CMK (cell line): ENCODE results near the gene ELK4.

Experiments
- DNase-seq: peaks from one replicate; pipeline ENCODE4 v3.0.0-alpha.2; 2010; ENCODE audit warnings: low read depth

Gene ELK4

DNA sequence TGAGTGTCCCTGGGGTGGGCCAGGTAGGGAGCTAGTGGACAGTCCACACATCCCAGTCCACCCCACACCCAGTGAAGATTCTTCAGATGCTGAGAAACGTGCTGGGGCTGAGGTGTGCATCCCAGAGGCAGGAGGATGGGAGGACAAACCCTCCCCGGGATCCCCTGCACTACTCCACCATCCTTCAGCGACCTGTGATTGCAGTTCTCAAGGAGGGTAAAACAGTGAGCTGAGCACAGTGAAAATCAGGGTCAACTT is 51.0 kb downstream of the ELK4 start:
- no peak for DNase-seq

DNA sequence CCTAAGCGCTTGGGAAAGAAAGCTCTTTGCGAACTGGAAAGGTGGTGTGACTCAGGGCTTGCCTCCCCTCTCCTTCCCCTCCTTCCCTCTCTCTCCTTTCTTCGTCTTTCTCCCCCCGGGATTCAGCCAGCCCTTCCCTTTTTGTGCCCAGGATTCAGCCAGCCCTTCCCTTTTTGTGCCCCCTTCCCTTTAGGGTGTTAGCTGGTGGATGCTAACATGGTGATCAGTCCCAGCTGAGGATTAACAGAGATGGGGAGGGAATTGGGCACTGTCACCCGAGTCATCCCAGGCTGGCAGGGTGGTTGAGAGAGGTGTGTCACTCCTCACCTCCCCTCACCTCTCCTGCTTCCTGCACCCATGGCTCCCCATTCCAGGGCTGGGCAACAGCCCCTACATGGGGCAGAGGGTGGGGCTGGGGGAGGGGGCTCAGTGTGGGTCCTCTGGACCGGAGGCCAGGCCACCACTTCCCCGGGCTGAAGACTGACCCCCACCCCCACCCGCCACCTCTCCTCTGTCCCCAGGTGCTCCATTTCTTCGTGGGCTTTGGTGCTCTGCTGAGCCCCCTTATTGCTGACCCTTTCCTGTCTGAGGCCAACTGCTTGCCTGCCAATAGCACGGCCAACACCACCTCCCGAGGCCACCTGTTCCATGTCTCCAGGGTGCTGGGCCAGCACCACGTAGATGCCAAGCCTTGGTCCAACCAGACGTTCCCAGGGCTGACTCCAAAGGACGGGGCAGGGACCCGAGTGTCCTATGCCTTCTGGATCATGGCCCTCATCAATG is 51.5 kb downstream of the ELK4 start:
- DNase-seq, result no peak

- no peak for DNase-seq
Observed at GRCh38 chr1:205579711-205580110, 52.1 kb downstream of the ELK4 start.

DNA sequence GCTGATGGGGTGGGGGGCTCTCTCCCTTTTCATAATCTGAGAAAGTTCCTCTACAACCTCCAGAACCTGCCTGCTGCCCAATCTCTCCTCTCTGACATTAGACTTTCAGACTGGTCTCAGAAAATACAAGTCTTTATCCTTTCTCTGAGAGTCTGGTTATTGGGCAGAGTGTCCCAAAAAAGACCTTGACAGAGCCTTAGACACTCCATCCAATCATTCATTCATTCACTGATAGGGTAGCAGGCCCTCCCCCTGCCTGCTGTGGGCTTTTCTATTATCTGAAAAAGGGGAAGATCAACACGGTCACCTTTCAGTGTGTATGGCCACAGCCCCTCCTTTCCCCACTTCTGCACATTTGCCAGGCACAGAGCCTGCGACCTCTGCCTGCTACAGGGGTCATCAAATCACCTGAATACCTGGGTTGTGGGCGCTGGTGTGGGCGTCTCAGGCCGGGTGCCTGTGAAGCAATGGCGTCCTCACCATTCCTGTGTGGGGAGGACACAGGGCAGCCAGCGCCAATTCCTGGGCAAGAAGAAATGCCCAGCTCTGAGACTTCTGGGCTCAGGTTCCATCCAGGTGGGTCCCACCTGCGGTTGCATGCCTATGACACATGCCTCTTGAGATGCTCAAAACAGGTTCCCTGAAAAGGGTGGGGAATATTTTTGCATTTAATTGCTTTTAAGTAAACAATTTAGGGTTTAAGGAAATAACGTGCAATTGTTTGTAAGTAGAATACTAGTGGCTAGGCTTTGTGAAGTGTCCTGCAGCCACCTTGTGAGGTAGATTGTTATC is 52.8 kb downstream of the ELK4 start:
- no peak for DNase-seq

GRCh38 chr1:205577874-205578658 is 53.7 kb downstream of the ELK4 start:
- DNase-seq, result no peak

DNA sequence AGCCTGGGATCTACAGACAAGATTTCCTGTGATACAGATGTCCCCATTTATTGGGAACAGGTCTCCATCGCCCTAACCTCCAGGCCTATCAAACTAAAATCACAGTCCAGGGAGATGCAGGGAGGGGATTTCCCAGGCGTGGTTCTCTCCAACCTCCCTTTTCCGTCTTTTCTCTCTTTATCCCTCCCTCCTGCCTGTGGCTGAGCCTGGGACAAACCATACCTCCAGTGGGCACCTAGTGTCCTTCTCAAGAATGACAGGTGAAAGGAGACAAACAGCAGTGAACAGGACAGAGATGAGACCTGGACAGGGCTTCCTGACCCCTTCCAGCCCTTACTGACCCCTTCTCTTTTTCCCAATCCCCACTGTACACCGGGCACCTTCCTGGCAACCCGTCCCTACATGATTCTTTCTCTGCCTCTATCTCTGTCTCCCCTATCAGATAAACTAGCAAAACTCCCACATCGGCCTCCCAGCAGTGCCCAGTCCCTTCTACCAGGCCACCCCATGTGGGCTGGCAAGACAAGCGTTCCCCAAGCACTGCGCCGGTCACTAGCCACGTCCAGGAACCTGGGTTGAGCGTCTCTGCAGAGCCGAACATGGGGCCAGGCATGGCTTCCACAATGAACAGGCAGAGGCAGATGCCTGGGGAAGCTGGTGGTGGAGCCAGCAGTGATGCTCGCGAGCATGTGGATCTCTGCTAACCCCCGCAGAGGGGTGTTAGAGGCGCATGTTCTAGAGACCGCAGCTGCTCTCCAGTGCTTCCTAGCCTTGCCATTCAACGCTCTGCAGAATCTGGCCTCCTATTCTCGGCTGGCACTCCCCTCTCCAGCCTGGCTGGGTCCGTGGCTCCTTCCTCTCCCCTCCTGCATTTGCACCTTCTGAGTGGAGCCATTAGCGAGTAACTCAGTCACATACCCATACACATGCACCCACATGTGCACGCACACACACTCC is 54.7 kb downstream of the ELK4 start:
- DNase-seq, result no peak

DNA sequence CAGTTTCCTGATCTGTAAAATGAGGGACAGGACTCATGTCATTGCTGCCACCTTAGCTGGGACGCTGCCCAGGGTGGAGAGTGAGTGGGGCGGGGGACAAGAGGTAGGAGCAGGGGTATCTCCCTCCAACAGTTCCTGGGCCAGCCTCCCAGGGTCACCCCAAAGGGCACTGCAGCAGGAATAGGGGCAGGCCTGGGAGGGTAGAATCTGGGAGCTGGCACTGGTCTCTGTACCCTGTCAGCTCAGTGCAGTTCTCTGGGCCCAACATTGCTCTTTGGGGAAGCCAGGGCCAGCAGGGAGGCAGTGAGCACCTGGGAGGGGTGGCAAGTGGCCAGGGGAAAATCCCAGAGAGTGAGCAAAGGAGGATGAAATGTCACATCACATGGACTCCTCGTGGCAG is 55.8 kb downstream of the ELK4 start:
- no peak for DNase-seq

GRCh38 chr1:205575294-205575885 is 56.4 kb downstream of the ELK4 start:
- no peak for DNase-seq

DNA sequence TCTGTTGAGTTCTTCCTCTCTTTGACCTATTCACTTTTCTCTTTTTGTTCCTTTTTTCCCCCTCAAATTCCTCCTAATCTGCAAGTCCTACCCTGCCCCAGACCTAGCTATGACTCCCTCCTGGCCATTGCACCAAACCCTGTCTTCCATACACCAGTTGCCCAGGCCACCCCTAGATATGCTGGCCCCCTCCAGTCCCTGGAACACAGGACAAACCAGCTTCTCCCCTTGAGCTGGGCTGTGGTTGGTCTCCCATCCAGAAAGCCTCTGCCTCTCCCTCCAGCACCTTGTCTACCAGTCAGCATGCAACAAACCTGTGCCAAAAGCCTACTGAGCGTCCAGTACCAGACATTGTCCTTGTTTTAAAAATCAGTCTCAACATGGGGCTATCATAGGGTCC is 59.4 kb downstream of the ELK4 start:
- no peak for DNase-seq

DNA sequence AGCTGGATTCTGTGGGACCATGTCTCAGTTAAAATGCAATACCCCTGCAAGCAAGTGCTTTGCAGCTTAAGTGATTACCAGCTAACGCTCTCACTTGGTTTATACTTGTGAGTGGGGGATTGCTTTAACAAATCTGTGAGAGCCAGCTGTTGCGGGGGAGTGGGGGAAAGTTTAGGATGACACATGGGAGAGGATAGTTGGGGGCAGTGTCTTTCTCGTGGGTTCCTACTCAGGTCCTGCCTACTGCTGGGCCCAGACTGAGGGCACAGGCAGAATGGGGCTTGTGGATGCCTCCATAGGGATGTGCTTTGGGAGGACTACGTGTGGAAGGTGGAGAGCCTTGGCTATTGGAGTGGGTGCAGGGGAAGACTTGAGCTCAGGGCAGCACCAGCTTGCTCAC is 60.1 kb downstream of the ELK4 start:
- no peak for DNase-seq

DNA sequence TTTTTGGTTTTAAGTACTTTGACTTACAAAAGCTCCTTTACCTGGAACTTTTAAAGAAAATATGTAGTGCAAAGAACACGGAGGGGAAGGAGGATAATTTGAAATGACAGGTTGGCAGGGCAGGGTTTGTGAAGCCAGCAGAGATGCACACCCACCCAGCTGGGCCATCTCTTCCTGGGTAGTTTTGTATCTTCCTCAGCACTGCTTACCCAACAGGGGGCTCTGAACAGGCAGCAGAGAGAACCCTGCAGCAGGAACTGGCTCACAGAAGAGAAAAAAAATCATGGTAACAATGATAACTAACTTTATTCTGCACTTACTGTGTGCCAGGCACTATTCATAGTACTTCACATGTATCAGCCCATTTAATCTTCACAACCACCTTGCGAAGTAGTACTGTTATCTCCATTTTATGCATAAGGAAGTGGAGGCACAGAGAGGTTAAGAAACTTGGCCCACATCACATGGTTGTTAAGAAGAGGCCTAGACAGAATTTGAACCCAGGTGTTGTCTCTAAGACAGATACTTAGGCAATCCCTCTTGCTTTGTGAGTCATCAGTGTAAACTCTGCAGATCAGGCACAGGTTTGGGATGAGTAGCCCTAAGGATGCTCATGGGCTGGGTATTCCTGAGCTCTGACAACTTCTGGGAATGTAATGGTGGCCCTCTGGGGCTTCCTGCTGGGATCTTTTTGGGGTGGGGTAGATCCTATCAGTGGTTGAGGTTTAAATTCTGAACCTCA is 60.8 kb downstream of the ELK4 start:
- DNase-seq, result no peak

DNA sequence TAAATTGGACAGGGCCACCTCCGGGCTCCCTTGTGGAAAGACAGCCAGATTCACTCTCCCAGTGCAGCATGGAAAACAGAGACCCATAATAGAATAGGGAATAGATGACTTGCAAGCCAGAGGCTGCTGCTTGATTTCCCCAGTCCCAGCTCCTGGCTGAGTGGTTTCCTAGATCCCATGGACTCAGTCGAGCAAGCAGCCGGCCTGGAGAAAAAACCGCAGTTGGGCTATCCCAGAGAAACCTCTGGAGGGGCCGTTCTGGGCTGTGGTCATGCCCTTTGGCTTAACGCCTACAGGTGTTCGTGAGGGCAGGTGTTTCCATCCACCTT is 61.7 kb downstream of the ELK4 start:
- no peak for DNase-seq

DNA sequence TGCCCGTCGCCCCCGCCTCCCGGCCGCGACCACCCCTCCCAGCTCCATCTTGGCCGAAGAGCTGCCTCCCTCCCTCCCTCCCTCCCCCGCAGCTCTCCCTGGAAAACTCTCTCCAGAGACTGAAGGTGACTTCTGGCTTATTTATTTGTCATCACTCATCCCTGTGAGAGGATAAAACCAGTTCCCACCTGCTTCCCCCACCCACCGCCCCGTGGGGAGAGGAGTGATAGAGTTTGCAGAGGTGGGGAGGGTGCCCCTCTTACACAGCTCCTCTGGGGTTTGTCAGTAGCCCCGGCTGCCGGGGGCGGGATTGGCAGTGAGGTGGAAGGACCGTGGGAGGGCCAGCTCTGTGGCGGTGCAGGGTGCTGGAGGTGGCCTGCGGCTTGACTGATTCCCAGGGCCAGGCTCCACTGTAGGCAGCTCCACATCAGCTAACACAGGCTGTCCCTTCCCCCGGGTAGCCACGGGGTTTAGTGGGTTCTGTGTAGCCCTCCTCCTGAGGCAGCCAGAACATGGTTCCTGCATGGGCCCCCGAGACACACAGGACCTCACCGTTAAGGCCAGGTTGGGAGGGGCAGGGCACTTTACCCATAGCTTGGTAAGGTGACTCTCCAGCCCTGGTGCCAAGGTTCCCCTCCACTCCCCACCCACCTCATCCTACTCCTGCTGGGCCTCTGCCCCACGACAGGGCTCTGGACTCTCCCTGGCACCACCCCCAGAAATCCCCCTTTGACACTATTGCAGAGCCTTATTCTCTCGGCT is 62.2 kb downstream of the ELK4 start:
- DNase-seq, result no peak

DNA sequence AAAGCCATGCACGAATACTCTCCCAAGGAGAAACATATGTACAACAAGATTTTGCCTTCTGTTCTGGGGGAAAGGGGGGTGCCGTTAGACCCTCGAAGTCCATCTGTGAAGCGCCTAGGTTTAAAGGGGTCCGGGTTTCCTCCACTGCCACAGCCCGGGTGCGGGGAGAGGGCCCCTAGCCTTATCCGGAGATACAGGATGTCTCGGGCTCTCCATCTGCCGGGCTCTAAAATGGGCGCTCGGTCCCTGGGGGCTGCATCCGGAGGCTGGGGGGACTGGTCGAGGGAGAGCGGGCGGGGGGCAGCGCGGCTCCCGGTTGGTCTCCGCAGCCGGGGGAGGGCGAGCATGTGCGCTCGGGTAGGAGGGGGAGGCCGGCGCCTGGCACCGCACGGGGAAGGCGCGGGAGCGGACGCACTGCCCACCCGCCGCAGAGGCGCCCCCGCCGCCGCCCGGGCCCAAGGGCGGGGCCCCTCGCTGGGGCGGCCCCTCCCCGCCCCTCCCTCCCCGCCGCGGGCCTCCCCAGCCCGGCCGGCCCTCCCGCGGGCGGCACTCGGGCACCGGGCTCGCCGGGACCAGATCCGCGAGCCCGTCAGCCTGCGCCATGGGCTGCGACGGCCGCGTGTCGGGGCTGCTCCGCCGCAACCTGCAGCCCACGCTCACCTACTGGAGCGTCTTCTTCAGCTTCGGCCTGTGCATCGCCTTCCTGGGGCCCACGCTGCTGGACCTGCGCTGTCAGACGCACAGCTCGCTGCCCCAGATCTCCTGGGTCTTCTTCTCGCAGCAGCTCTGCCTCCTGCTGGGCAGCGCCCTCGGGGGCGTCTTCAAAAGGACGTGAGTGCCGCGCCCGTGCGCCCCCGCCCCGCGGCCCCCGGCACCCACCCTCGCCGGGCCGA is 63.1 kb downstream of the ELK4 start:
- no peak for DNase-seq

- DNase-seq, result no peak
Observed at GRCh38 chr1:205568135-205568468, 63.7 kb downstream of the ELK4 start.

DNA sequence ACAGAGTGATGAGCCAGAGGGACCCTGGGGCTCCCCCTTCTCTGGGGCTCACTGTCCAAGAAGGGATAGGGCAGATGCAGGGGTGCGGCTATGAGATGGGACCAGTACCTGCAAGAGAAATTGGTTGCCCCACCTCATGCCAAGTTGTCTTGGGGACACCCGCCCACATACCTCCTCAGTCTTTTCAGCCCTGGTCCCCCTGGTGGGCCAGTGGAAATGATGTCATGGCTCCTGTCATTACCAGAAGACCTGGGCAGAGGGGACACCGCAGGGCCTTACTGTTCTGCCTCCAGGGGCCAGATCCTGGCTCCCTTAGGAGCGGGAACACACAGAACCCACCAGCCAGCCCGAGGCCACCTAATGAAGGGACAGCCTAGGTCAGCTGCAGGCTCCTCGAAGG is 64.1 kb downstream of the ELK4 start:
- DNase-seq, result no peak

DNA sequence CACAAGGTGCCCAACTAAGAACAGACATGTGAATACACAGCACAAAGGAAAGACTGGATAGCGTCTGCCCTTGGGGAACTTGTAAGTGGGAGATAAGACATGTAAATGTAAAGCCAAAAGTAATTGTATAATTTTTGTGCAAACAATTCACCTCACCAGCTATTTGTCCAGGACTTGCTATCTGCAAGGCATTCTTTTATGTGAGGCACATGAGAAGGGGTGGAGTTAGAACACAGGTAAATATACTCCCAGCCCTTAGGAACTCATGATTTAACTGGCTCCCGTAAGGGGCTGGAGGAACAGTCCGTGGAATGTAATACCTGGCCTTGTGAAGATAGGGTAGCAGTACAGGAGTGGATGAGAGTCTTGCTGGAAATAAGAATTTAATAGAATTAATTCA is 66.0 kb downstream of the ELK4 start:
- DNase-seq, result no peak

GRCh38 chr1:205563927-205564441 is 67.8 kb downstream of the ELK4 start:
- DNase-seq, result no peak
